ENCODE data around the gene IQGAP2. TPM values are rescaled to one million over a fixed set of nuclear protein-coding genes. Genes with fewer than 3 reads are reported as not detected.

The IQGAP2 gene
- total RNA-seq, 1 donor from 2014 or later, result 8.8 TPM

GRCh38 chr5:76443066-76443800, 40.1 kb downstream of the IQGAP2 start:
- no peak overlapping the region for H3K4me3 Mint-ChIP-seq
- ATAC-seq (ENCODE audit: low read depth) (no peak), DNase-seq (no peak)
- H3K27ac Mint-ChIP-seq, result no peak overlapping the region
- ChIA-PET POLR2A (no interaction called here), CTCF (no interaction called here)
- no peaks in the 10 kb centered on the region for H3K27me3 Mint-ChIP-seq
- H3K4me1 Mint-ChIP-seq, result no peaks in the 10 kb centered on the region
- TF ChIP-seq, protein P1, sequence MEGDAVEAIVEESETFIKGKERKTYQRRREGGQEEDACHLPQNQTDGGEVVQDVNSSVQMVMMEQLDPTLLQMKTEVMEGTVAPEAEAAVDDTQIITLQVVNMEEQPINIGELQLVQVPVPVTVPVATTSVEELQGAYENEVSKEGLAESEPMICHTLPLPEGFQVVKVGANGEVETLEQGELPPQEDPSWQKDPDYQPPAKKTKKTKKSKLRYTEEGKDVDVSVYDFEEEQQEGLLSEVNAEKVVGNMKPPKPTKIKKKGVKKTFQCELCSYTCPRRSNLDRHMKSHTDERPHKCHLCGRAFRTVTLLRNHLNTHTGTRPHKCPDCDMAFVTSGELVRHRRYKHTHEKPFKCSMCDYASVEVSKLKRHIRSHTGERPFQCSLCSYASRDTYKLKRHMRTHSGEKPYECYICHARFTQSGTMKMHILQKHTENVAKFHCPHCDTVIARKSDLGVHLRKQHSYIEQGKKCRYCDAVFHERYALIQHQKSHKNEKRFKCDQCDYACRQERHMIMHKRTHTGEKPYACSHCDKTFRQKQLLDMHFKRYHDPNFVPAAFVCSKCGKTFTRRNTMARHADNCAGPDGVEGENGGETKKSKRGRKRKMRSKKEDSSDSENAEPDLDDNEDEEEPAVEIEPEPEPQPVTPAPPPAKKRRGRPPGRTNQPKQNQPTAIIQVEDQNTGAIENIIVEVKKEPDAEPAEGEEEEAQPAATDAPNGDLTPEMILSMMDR (IDR thresholded peaks at IDR 0.05), result no peak
- peaks cover 5% of the 10 kb centered on the region for H3K36me3 Mint-ChIP-seq (ENCODE audit: low read depth)
- intact Hi-C loops (cut with micrococcal nuclease), result no loop called here
- H3K9me3 Mint-ChIP-seq, result no peaks in the 10 kb centered on the region

GRCh38 chr5:76445063-76445462, 42.0 kb downstream of the IQGAP2 start:
- ATAC-seq (ENCODE audit: low read depth) (no peak), DNase-seq (no peak)
- Mint-ChIP-seq H3K4me3 (no peak overlapping the region), H3K27ac (no peak overlapping the region), H3K9me3 (no peaks in the 10 kb centered on the region), H3K27me3 (no peaks in the 10 kb centered on the region), H3K36me3 (ENCODE audit: low read depth) (peaks cover 5% of the 10 kb centered on the region), H3K4me1 (peaks cover 2% of the 10 kb centered on the region)
- ChIA-PET POLR2A (no interaction called here), CTCF (no interaction called here)
- intact Hi-C loops (cut with micrococcal nuclease), result no loop called here
- TF ChIP-seq, protein P1 (IDR thresholded peaks at IDR 0.05), result no peak

DNA sequence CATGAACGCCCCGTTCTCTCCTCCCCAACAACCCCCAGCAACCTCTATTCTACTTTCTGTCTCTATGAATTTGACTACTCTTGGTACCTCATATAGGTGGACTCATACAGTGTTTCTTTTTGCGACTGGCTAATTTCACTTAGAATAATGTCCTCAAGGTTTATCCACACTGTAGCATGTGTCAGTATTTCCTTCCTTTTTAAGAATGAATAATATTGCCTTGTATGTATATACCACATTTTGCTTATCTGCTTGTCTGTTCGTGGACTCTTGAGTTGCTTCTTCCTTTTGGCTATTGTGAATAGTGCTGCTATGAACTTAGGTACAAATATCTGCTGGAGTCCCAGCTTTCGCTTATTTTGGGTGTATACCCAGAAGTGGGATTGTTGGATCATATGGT, 42.7 kb downstream of the IQGAP2 start:
- CTCF ChIA-PET, result no interaction called here
- Mint-ChIP-seq H3K4me3 (no peak overlapping the region), H3K36me3 (ENCODE audit: low read depth) (peaks cover 5% of the 10 kb centered on the region), H3K27ac (no peak overlapping the region), H3K27me3 (no peaks in the 10 kb centered on the region), H3K4me1 (peaks cover 8% of the 10 kb centered on the region), H3K9me3 (no peaks in the 10 kb centered on the region)
- TF ChIP-seq, protein P1 (IDR thresholded peaks at IDR 0.05), result no peak
- no peak for ATAC-seq (ENCODE audit: low read depth)
- intact Hi-C loops (cut with micrococcal nuclease), result no loop called here
- POLR2A ChIA-PET, result no interaction called here
- DNase-seq, result no peak

DNA sequence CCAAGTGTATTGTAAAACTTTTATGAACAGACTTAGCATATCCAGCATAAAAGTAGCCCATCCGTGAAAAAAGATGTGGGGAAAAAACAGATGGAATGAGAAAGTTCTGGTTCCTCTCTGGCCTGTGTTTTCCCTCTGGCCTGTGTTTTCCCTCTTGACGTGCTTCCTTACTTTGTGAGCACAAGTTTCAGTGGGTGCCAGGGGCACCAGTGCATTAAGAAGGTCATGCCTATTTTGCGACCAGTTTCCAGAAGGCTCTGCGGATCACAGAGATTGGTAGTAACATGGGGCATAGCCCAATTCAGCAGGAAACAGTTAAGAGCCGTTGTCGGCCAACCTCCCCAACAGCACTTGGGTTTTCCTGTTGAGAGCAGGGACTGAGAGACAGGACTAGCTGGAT, 43.7 kb downstream of the IQGAP2 start:
- Mint-ChIP-seq H3K4me3 (no peak overlapping the region), H3K36me3 (ENCODE audit: low read depth) (peaks cover 5% of the 10 kb centered on the region), H3K9me3 (peaks cover 3% of the 10 kb centered on the region), H3K4me1 (peaks cover 14% of the 10 kb centered on the region), H3K27me3 (no peaks in the 10 kb centered on the region), H3K27ac (no peak overlapping the region)
- intact Hi-C loops (cut with micrococcal nuclease), result no loop called here
- TF ChIP-seq, protein P1 (IDR thresholded peaks at IDR 0.05), result no peak
- no peak for ATAC-seq (ENCODE audit: low read depth)
- CTCF ChIA-PET, result no interaction called here
- DNase-seq, result no peak
- POLR2A ChIA-PET, result no interaction called here

DNA sequence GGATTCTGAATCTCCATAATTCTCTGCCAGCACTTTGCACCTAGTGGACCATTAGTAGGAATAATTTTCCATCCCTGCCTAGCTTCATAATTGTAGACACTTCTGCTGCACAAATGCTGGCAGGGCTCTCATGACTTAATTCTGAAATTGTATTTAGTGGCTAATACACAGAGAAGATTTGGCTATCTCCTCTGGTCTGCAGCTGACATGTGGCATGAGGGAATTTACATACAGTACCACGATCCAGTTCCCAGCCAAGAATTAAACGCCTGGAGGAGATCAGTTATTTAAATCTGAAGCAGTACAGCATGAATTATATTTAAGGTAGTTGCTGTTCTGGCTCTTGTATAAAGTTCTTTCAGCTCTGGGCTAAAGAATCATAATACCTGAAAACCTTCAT, 46.5 kb downstream of the IQGAP2 start:
- TF ChIP-seq, protein P1 (IDR thresholded peaks at IDR 0.05), result no peak
- ChIA-PET CTCF (no interaction called here), POLR2A (no interaction called here)
- peaks cover 14% of the 10 kb centered on the region for H3K4me1 Mint-ChIP-seq
- H3K27ac Mint-ChIP-seq, result no peak overlapping the region
- H3K36me3 Mint-ChIP-seq (ENCODE audit: low read depth), result peaks cover 5% of the 10 kb centered on the region
- H3K4me3 Mint-ChIP-seq, result no peak overlapping the region
- intact Hi-C loops (cut with micrococcal nuclease), result no loop called here
- ATAC-seq (ENCODE audit: low read depth) (no peak), DNase-seq (no peak)
- peaks cover 3% of the 10 kb centered on the region for H3K9me3 Mint-ChIP-seq
- no peaks in the 10 kb centered on the region for H3K27me3 Mint-ChIP-seq

Measured in activated B cell treated with CpG ODN at 0.5 μM for 24 hours (primary cell).